Naive thymus-derived CD8-positive, alpha-beta T cell (primary cell): Measurements from ENCODE around the gene ARHGAP26. TPM values are rescaled to one million over a fixed set of nuclear protein-coding genes. Genes with fewer than 3 reads are reported as not detected.
A peak's percentile ranks its signal among the peaks of the same experiment; 100 is the strongest.
"Not testable (repeated sequence)": the region's sequence is repeated elsewhere in the genome, so short reads cannot be mapped to it uniquely, and the experiment has no call there.

Experiments used
- ATAC-seq, 2 donors: fragments of 150-1000 bp; cut with Tn5 transposase in 1 of 2; sonication (Bioruptor Pico), chemical (Tn5 transposase) in 1 of 2; 1 replicate in 1 of 2; 2 replicates in 1 of 2; pipeline ENCODE4 v1.10.0; 2021; ENCODE audit warnings: mild to moderate bottlenecking in 2 of 2, moderate library complexity in 2 of 2
- POLR2A ChIA-PET: fragments of 350-600 bp; sonication (Branson Sonifier 250); formaldehyde crosslinking; loops from one replicate; lab custom pipeline; 2021; ENCODE audit warnings: antibody characterized with exemption; lab: Charles Lee
- DNase-seq, 10 donors: peaks; one replicate each; pipeline versions ENCODE4 v3.0.0 to v3.0.0-alpha.2; 2020 to 2022
- H3K27ac Mint-ChIP-seq, 10 donors: one replicate each; pipeline ENCODE4 v1.8.0; 2020 to 2022; ENCODE audit warnings: mild to moderate bottlenecking in 10 of 10, mixed read lengths in 10 of 10, moderate library complexity in 4 of 10, inconsistent platforms in 1 of 10
- H3K27me3 Mint-ChIP-seq, 5 donors: one replicate each; pipeline ENCODE4 v1.8.0; 2021 to 2022; ENCODE audit warnings: mixed read lengths in 5 of 5
- H3K36me3 Mint-ChIP-seq, 3 donors: one replicate each; pipeline ENCODE4 v1.8.0; 2020 to 2022; ENCODE audit warnings: mixed read lengths in 3 of 3, mild to moderate bottlenecking in 2 of 3, inconsistent platforms in 1 of 3
- H3K4me1 Mint-ChIP-seq, 4 donors: one replicate each; pipeline ENCODE4 v1.8.0; 2021 to 2022; ENCODE audit warnings: mixed read lengths in 4 of 4
- H3K4me3 Mint-ChIP-seq, 10 donors: one replicate each; pipeline ENCODE4 v1.8.0; 2020 to 2022; ENCODE audit warnings: mild to moderate bottlenecking in 10 of 10, mixed read lengths in 10 of 10, moderate library complexity in 6 of 10, inconsistent platforms in 1 of 10
- H3K9me3 Mint-ChIP-seq, 9 donors: one replicate each; pipeline ENCODE4 v1.8.0; 2020 to 2022; ENCODE audit warnings: mixed read lengths in 9 of 9, mild to moderate bottlenecking in 3 of 9, inconsistent platforms in 1 of 9, moderate library complexity in 1 of 9
- polyA plus RNA-seq, 3 donors: library from polyadenylated mRNA; unstranded; fragments of 300-500 nt; fragmentation: Illumina TruSeq; gene quantifications; one replicate each; pipeline ENCODE4 v1.2.3, GENCODE V29; 2021
- total RNA-seq, 8 experiments: library from RNA in 2 of 8; stranded (reverse) in 2 of 8; gene quantifications; one replicate each; pipeline ENCODE4 v1.2.3 and lab custom pipeline; 2021 to 2026

ARHGAP26 gene
- total and polyA plus RNA-seq, 5 experiments from 2014 or later: 9.1 to 30.5 (median 15.7) TPM

DNA sequence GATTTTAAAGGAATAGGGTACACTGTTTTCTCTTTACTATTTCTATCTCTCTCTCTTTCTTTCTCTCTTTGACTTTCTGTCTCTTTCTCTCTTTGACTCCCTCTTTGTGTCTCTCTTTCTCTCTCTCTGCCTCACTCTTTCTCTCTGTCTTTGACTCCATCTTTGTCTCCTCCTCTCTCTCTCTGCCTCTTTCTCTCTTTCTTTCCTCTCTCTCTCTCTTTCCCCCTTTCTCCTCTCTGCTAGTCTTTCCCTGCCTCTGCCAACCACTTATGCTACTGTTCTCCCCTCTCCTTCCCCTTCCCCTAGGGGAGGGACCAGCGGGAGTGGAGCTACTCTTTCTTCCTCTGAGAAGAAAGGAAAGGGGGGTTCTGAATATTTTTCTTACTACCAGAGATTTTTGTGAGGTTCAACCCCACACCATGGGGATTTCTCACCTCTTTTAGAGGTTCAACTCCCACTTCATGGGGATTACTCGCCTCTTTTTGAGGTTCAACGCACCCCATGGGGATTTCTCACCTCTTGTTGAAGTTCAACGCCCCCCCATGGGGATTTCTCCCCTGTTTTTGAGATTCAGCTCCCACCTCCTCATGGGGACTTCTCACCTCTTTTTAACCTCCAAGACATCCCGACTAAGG is 323.4 kb downstream of the ARHGAP26 start:
- Mint-ChIP-seq H3K27ac (peak overlapping the region in 3 of 10 donors; percentile 7 to 77 (median 17)), H3K9me3 (no peaks in the 10 kb centered on the region), H3K4me1 (peaks cover 4 to 12% (median 10%) of the 10 kb centered on the region in 4 donors), H3K36me3 (peaks cover 0 to 24% (median 5%) of the 10 kb centered on the region in 3 donors), H3K4me3 (peak overlapping the region in 2 of 10 donors; percentile 34 to 39), H3K27me3 (no peaks in the 10 kb centered on the region)
- ATAC-seq (no peak), DNase-seq (no peak)
- POLR2A ChIA-PET: no interaction called here

GRCh38 chr5:143094087-143094521 is 323.9 kb downstream of the ARHGAP26 start:
- no peak for ATAC-seq
- Mint-ChIP-seq H3K4me3 (peak overlapping the region in 3 of 10 donors; percentile 22 to 39 (median 34)), H3K27me3 (no peaks in the 10 kb centered on the region), H3K9me3 (no peaks in the 10 kb centered on the region), H3K27ac (peak overlapping the region in 3 of 10 donors; percentile 7 to 21 (median 17)), H3K4me1 (peaks cover 4 to 12% (median 8%) of the 10 kb centered on the region in 4 donors), H3K36me3 (peaks cover 0 to 20% (median 5%) of the 10 kb centered on the region in 3 donors)
- DNase-seq: peak in 1 of 10 donors; percentile 1
- POLR2A ChIA-PET: no interaction called here

GRCh38 chr5:143094608-143095007 is 324.4 kb downstream of the ARHGAP26 start:
- H3K36me3 Mint-ChIP-seq: peaks cover 0 to 19% (median 5%) of the 10 kb centered on the region in 3 donors
- H3K4me3 Mint-ChIP-seq, ATAC-seq, H3K27me3 Mint-ChIP-seq, H3K27ac Mint-ChIP-seq, POLR2A ChIA-PET, DNase-seq, H3K9me3 Mint-ChIP-seq: not testable (repeated sequence)
- H3K4me1 Mint-ChIP-seq: peaks cover 4 to 12% (median 7%) of the 10 kb centered on the region in 4 donors

GRCh38 chr5:143101121-143101520 is 330.9 kb downstream of the ARHGAP26 start:
- Mint-ChIP-seq H3K4me1 (peaks cover 0 to 14% (median 10%) of the 10 kb centered on the region in 4 donors), H3K9me3 (no peaks in the 10 kb centered on the region), H3K4me3 (no peak overlapping the region), H3K27ac (peak overlapping the region in 2 of 10 donors; percentile 31 to 67), H3K27me3 (no peaks in the 10 kb centered on the region), H3K36me3 (peaks cover 0 to 36% (median 26%) of the 10 kb centered on the region in 3 donors)
- POLR2A ChIA-PET: no interaction called here
- ATAC-seq: no peak
- no peak for DNase-seq

GRCh38 chr5:143101725-143102386 is 331.7 kb downstream of the ARHGAP26 start:
- no peak for DNase-seq
- POLR2A ChIA-PET: no interaction called here
- no peak overlapping the region for H3K4me3 Mint-ChIP-seq

GRCh38 chr5:143102411-143102810 is 332.2 kb downstream of the ARHGAP26 start:
- DNase-seq (no peak), ATAC-seq (no peak)
- Mint-ChIP-seq H3K4me1 (peaks cover 0 to 14% (median 10%) of the 10 kb centered on the region in 4 donors), H3K27me3 (no peaks in the 10 kb centered on the region), H3K4me3 (no peak overlapping the region), H3K36me3 (peaks cover 0 to 34% (median 24%) of the 10 kb centered on the region in 3 donors), H3K27ac (peak overlapping the region in 1 of 10 donors; percentile 12), H3K9me3 (no peaks in the 10 kb centered on the region)
- POLR2A ChIA-PET: no interaction called here

More at GRCh38 chr5:143101725-143102386, 331.7 kb downstream of the ARHGAP26 start:
- ATAC-seq: no peak
- Mint-ChIP-seq H3K9me3 (no peaks in the 10 kb centered on the region), H3K27ac (no peak overlapping the region), H3K27me3 (no peaks in the 10 kb centered on the region), H3K36me3 (peaks cover 0 to 35% (median 24%) of the 10 kb centered on the region in 3 donors), H3K4me1 (peaks cover 0 to 14% (median 10%) of the 10 kb centered on the region in 4 donors)

DNA sequence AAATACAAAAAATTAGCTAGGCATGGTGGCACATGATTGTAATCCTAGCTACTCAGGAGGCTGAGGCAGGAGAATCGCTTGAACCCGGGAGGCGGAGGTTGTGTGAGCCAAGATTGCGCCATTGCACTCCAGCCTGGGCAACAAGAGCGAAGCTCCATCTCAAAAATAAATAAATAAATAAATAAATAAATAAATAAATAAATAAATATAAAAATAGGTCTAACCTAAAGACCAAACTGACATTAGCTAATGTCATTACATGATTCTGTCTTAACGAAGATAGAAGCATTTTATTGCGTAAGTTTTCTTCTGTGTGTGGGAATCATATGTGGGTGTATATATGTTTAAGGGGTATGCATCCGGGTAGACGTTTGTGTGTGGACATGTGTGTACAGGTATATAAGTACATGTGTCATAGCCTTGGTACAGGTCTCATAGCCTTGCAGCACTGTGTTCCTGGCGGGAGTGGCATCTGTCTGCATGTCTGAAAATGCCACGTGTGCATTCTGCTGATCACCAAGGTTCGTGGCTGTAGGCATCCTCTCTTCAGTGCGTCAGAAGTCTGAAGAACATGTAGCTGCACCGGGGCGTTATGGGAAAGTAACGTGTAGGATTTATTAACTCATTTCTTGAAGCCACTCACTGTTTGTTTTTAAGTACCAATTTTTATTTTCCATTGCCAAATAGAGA is 335.2 kb downstream of the ARHGAP26 start:
- POLR2A ChIA-PET: interaction anchor here (0.9 kb wide), 1 partner anchor 26 kb away, joined by 3 read pairs; no protein-coding TSS in a partner anchor
- Mint-ChIP-seq H3K4me3 (no peak overlapping the region), H3K4me1 (peaks cover 0 to 14% (median 10%) of the 10 kb centered on the region in 4 donors), H3K27ac (no peak overlapping the region), H3K36me3 (peaks cover 4 to 33% (median 27%) of the 10 kb centered on the region in 3 donors), H3K27me3 (no peaks in the 10 kb centered on the region), H3K9me3 (no peaks in the 10 kb centered on the region)
- ATAC-seq: no peak
- no peak for DNase-seq

- ATAC-seq (no peak), DNase-seq (no peak)
- no peak overlapping the region for H3K27ac Mint-ChIP-seq
- H3K36me3 Mint-ChIP-seq: peaks cover 4 to 33% (median 26%) of the 10 kb centered on the region in 3 donors
- H3K27me3 Mint-ChIP-seq: no peaks in the 10 kb centered on the region
- H3K4me3 Mint-ChIP-seq: no peak overlapping the region
- no peaks in the 10 kb centered on the region for H3K9me3 Mint-ChIP-seq
- H3K4me1 Mint-ChIP-seq: peaks cover 0 to 7% (median 6%) of the 10 kb centered on the region in 4 donors
- POLR2A ChIA-PET: interaction anchor here (0.6 to 0.9 kb wide), 2 partner anchors 25 to 1086 kb away, joined by 3 read pairs; no protein-coding TSS in a partner anchor
Observed at GRCh38 chr5:143106174-143106573, 336.0 kb downstream of the ARHGAP26 start.

DNA sequence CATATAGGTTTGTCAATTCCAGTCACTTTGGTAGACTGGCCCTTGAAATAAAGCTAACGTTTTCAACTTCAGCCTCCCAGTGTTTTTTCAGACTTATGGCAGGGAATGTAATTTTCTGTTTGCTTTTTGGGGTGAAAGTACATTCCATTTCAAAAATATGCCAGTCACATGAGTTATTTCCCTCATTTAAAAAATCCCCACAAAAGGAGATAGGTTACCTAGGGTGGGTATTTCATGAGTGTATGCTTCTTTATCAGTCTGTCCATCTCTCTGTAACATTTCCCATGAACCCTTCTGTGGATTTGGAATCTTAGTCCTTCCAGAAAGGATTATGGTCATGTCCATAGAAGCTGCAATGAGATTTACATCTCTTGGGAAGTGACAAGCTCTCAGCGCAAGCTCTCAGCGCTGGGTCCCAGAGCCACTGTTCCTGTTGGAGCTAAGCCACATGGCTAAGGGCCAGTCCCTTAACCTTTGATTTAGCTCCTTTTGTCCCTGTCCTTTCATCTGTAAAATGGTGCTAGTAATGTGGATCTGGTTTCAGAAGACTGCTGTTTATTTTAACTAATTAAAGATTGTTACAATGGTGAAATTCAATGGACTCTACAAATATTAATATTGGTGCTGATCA is 338.4 kb downstream of the ARHGAP26 start:
- Mint-ChIP-seq H3K36me3 (peaks cover 4 to 18% (median 9%) of the 10 kb centered on the region in 3 donors), H3K27ac (no peak overlapping the region), H3K4me1 (peaks cover 0 to 5% (median 4%) of the 10 kb centered on the region in 4 donors), H3K4me3 (no peak overlapping the region), H3K9me3 (no peaks in the 10 kb centered on the region), H3K27me3 (no peaks in the 10 kb centered on the region)
- no peak for DNase-seq
- ATAC-seq: no peak
- POLR2A ChIA-PET: interaction anchor here (0.6 kb wide), 1 partner anchor 180 kb away, joined by 3 read pairs; no protein-coding TSS in a partner anchor

DNA sequence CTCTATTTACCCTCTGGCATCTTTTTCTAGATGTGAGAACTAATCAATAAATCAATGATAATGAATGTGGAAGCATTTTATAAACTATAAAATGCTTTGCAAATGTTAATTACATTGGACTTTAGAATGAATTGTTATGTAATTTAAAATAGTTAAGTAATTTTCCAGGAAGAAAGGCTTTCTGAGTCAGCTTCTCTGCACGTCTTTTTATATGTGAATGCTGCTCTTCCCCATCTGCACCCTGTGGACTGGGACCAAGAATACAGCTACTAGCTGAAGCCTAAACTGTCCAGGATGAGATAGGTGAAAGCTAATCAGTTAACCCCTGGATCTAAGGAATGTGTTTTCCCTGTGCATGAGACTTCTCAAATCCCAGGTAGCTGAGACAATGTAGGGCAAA is 340.4 kb downstream of the ARHGAP26 start:
- Mint-ChIP-seq H3K9me3 (no peaks in the 10 kb centered on the region), H3K4me3 (no peak overlapping the region), H3K4me1 (peaks cover 0 to 8% (median 6%) of the 10 kb centered on the region in 4 donors), H3K27me3 (no peaks in the 10 kb centered on the region), H3K27ac (no peak overlapping the region), H3K36me3 (peaks cover 4 to 13% (median 13%) of the 10 kb centered on the region in 3 donors)
- ATAC-seq (no peak), DNase-seq (no peak)
- POLR2A ChIA-PET: no interaction called here

- Mint-ChIP-seq H3K4me3 (no peak overlapping the region), H3K9me3 (no peaks in the 10 kb centered on the region), H3K36me3 (peaks cover 4 to 10% (median 9%) of the 10 kb centered on the region in 3 donors), H3K4me1 (peaks cover 0 to 8% (median 4%) of the 10 kb centered on the region in 4 donors), H3K27ac (peak overlapping the region in 1 of 10 donors; percentile 15), H3K27me3 (no peaks in the 10 kb centered on the region)
- ATAC-seq (no peak), DNase-seq (no peak)
- POLR2A ChIA-PET: no interaction called here
Observed at GRCh38 chr5:143111799-143112198, 341.6 kb downstream of the ARHGAP26 start.

DNA sequence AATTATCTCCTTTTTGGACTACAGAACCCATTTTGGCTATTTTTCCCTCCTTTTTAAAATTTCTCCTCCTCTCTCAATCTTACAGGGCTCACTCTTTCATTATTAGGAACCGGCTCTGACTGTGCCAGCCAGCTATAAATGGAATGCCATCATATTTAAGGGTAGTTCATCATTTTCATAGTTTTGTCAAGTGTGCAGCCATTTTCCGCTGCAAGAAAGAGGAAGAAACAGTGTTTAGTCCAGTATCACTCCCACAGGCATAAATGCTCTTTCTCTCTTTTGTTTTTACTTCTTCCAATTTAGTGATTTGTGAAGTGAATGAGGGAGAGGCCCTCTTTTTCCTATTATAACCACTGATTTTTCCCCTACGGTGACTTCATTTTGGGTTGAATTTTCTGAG is 343.3 kb downstream of the ARHGAP26 start:
- H3K36me3 Mint-ChIP-seq: peaks cover 4 to 13% (median 10%) of the 10 kb centered on the region in 3 donors
- no peak for DNase-seq
- ATAC-seq: no peak
- POLR2A ChIA-PET: interaction anchor here (0.6 kb wide), 1 partner anchor 333 kb away, joined by 6 read pairs; no protein-coding TSS in a partner anchor
- no peak overlapping the region for H3K4me3 Mint-ChIP-seq
- no peaks in the 10 kb centered on the region for H3K9me3 Mint-ChIP-seq
- H3K4me1 Mint-ChIP-seq: peaks cover 0 to 15% (median 5%) of the 10 kb centered on the region in 4 donors
- H3K27ac Mint-ChIP-seq: peak overlapping the region in 1 of 10 donors; percentile 25
- no peaks in the 10 kb centered on the region for H3K27me3 Mint-ChIP-seq
